ENCODE results near the gene TCF4. TPM values are rescaled to one million over a fixed set of nuclear protein-coding genes. Genes with fewer than 3 reads are reported as not detected.

Gene TCF4
- total RNA-seq, 1 donor from 2014 or later: 115 TPM

DNA sequence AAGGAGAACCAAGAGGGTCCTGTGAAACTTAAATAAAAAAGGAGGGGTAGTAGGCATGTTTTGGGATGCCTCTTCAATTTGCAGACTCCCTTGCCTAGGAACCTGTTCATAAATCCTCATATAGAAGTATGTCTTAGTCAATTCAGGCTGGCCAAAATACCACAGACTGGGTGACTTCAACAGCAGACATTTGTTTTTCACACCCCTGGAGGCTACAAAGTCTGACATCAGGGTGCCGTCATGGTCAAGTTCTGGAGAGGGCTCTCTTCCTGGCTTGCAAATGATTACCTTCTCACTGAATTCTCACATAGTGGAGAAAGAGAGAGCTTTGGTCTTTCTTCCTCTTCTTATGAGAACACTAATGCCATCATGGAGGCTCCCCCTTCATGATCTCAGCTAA, 4.1 kb upstream of the TCF4 start:
- Histone ChIP-seq H3K4me2 (ENCODE audit: low read length) (no peak overlapping the region), H2AFZ (ENCODE audit: low read depth, low read length) (no peak overlapping the region), H3K9ac (ENCODE audit: low read length) (no peak overlapping the region), H3K4me1 (ENCODE audit: insufficient read depth, low read length) (peaks cover 5% of the 10 kb centered on the region), H3K27me3 (ENCODE audit: insufficient read depth, low read length) (no peaks in the 10 kb centered on the region), H3K36me3 (ENCODE audit: insufficient read depth, low read length) (no peaks in the 10 kb centered on the region), H4K20me1 (ENCODE audit: insufficient read depth, low read length) (no peaks in the 10 kb centered on the region), H3K9me3 (ENCODE audit: insufficient read depth, low read depth, low read length) (no peaks in the 10 kb centered on the region), H3K4me3 (ENCODE audit: insufficient read depth, low read depth, low read length) (no peak overlapping the region), H3K27ac (ENCODE audit: low read depth, low read length) (no peak overlapping the region), H3K79me2 (ENCODE audit: insufficient read depth, low read length) (peaks cover 17% of the 10 kb centered on the region)
- TF ChIP-seq EZH2 (IDR thresholded peaks at IDR 0.05; ENCODE audit: insufficient read depth, low read length): no peak
- Mint-ChIP-seq H3K27ac (ENCODE audit: unreplicated experiment) (no peak overlapping the region), H3K27me3 (ENCODE audit: low read depth, unreplicated experiment) (no peaks in the 10 kb centered on the region), H3K4me3 (ENCODE audit: unreplicated experiment) (no peak overlapping the region), H3K9me3 (ENCODE audit: unreplicated experiment) (no peaks in the 10 kb centered on the region), H3K36me3 (ENCODE audit: low read depth, unreplicated experiment) (no peaks in the 10 kb centered on the region), H3K4me1 (ENCODE audit: low read depth, unreplicated experiment) (peaks cover 2% of the 10 kb centered on the region)
- DNase-seq (ENCODE audit: low read depth) (no peak), FAIRE-seq (no peak)

DNA sequence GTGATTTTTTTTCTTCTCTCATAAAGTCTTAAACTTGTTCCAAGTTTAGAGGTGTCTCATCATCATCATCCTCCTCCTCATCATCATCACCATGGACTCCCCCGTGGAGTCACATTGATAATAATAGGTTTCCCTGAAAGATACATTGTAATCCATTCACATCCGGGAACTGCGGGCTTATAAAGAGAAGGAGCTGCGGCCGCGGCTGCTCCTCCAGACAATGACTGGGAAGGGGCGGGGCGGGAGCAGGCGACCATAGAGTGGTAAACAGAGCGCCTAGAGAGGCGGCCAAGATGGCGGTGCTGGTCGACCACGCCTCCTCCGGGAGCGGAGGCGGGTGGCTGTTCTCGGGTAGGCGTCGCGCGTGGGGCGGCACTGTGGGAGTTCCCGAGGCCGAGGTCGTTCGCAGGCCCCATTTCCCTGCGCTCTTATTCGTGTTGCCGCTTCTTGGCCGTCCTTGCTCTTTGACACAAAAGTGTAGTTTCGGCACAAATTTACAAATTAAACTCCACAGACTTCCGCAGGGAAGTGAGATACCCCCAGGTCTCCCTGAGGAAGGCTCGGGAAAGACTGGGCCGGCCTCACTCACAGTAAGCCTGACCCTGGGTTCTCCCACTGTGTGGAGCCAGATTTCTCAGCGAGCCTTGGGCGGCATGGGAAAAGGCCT, 1.8 kb upstream of the TCF4 start:
- H3K27ac Mint-ChIP-seq (ENCODE audit: unreplicated experiment): peak overlapping the region; percentile 84
- peak; percentile 89 for DNase-seq (ENCODE audit: low read depth)
- Histone ChIP-seq H3K4me2 (ENCODE audit: low read length) (peak overlapping the region; percentile 88), H2AFZ (ENCODE audit: low read depth, low read length) (peak overlapping the region; percentile 92), H3K27me3 (ENCODE audit: insufficient read depth, low read length) (no peaks in the 10 kb centered on the region), H3K79me2 (ENCODE audit: insufficient read depth, low read length) (peaks cover 39% of the 10 kb centered on the region), H3K27ac (ENCODE audit: low read depth, low read length) (peak overlapping the region; percentile 85), H3K4me1 (ENCODE audit: insufficient read depth, low read length) (peaks cover 5% of the 10 kb centered on the region), H3K36me3 (ENCODE audit: insufficient read depth, low read length) (no peaks in the 10 kb centered on the region), H3K9ac (ENCODE audit: low read length) (peak overlapping the region; percentile 92), H4K20me1 (ENCODE audit: insufficient read depth, low read length) (no peaks in the 10 kb centered on the region), H3K4me3 (ENCODE audit: insufficient read depth, low read depth, low read length) (peak overlapping the region; percentile 87), H3K9me3 (ENCODE audit: insufficient read depth, low read depth, low read length) (no peaks in the 10 kb centered on the region)
- peak overlapping the region; percentile 92 for H3K4me3 Mint-ChIP-seq (ENCODE audit: unreplicated experiment)
- no peaks in the 10 kb centered on the region for H3K9me3 Mint-ChIP-seq (ENCODE audit: unreplicated experiment)
- no peaks in the 10 kb centered on the region for H3K36me3 Mint-ChIP-seq (ENCODE audit: low read depth, unreplicated experiment)
- H3K4me1 Mint-ChIP-seq (ENCODE audit: low read depth, unreplicated experiment): peaks cover 16% of the 10 kb centered on the region
- peak; percentile 63 for FAIRE-seq
- TF ChIP-seq, protein P1, sequence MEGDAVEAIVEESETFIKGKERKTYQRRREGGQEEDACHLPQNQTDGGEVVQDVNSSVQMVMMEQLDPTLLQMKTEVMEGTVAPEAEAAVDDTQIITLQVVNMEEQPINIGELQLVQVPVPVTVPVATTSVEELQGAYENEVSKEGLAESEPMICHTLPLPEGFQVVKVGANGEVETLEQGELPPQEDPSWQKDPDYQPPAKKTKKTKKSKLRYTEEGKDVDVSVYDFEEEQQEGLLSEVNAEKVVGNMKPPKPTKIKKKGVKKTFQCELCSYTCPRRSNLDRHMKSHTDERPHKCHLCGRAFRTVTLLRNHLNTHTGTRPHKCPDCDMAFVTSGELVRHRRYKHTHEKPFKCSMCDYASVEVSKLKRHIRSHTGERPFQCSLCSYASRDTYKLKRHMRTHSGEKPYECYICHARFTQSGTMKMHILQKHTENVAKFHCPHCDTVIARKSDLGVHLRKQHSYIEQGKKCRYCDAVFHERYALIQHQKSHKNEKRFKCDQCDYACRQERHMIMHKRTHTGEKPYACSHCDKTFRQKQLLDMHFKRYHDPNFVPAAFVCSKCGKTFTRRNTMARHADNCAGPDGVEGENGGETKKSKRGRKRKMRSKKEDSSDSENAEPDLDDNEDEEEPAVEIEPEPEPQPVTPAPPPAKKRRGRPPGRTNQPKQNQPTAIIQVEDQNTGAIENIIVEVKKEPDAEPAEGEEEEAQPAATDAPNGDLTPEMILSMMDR (IDR thresholded peaks at IDR 0.05; ENCODE audit: insufficient read depth, low read depth, low read length): no peak
- TF ChIP-seq EZH2 (IDR thresholded peaks at IDR 0.05; ENCODE audit: insufficient read depth, low read length): no peak
- no peaks in the 10 kb centered on the region for H3K27me3 Mint-ChIP-seq (ENCODE audit: low read depth, unreplicated experiment)

DNA sequence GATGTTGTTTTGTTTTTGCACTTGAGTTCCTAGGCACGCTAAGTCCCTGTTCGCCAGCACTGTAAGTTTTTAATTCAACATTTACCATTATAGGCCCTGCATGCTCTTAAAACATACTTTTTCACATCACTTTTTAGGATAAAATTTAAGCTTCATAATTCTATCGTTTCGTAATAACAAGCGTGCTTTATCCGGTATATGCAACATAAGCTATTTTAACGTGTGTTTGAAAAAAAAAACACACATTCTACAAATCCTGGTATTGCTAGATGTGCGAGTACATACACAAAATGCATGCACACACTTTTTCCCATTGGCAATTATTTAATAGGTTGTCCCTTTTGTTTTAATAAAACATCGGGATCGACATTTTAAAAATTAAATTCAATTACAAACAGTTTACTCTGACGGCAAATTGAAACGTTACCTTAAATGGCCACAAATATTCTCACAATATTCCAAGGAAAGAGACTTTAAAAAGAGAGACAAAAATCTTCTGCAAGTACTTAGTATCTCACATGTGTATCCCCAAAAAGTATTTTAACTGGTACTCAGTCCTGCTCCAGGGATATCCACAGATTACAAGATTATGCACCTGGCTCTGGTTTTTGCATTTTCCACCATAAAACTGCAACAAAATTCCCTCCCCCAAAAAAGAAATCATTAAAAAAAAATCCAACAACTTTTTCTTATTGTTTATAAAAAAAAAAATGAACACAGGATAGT, 1.0 kb upstream of the TCF4 start:
- Histone ChIP-seq H3K9ac (ENCODE audit: low read length) (peak overlapping the region; percentile 92), H3K4me2 (ENCODE audit: low read length) (peak overlapping the region; percentile 88), H3K4me3 (ENCODE audit: insufficient read depth, low read depth, low read length) (peak overlapping the region; percentile 87), H3K4me1 (ENCODE audit: insufficient read depth, low read length) (peaks cover 5% of the 10 kb centered on the region), H3K9me3 (ENCODE audit: insufficient read depth, low read depth, low read length) (no peaks in the 10 kb centered on the region), H3K27me3 (ENCODE audit: insufficient read depth, low read length) (no peaks in the 10 kb centered on the region), H3K27ac (ENCODE audit: low read depth, low read length) (peak overlapping the region; percentile 85), H4K20me1 (ENCODE audit: insufficient read depth, low read length) (no peaks in the 10 kb centered on the region), H3K79me2 (ENCODE audit: insufficient read depth, low read length) (peaks cover 47% of the 10 kb centered on the region), H3K36me3 (ENCODE audit: insufficient read depth, low read length) (no peaks in the 10 kb centered on the region), H2AFZ (ENCODE audit: low read depth, low read length) (no peak overlapping the region)
- Mint-ChIP-seq H3K9me3 (ENCODE audit: unreplicated experiment) (no peaks in the 10 kb centered on the region), H3K4me3 (ENCODE audit: unreplicated experiment) (peak overlapping the region; percentile 92), H3K4me1 (ENCODE audit: low read depth, unreplicated experiment) (peaks cover 18% of the 10 kb centered on the region), H3K27me3 (ENCODE audit: low read depth, unreplicated experiment) (no peaks in the 10 kb centered on the region), H3K36me3 (ENCODE audit: low read depth, unreplicated experiment) (no peaks in the 10 kb centered on the region), H3K27ac (ENCODE audit: unreplicated experiment) (peak overlapping the region; percentile 84)
- FAIRE-seq (peak; percentile 9), DNase-seq (ENCODE audit: low read depth) (no peak)
- TF ChIP-seq EZH2 (IDR thresholded peaks at IDR 0.05; ENCODE audit: insufficient read depth, low read length): no peak
- TF ChIP-seq, protein P1 (IDR thresholded peaks at IDR 0.05; ENCODE audit: insufficient read depth, low read depth, low read length): no peak
